Caco-2 (cell line): Measurements from ENCODE around the gene KRT35. TPM values are rescaled to one million over a fixed set of nuclear protein-coding genes. Genes with fewer than 3 reads are reported as not detected.

Experiments used
- BruUV-seq: library from RNA; stranded (reverse); fragments of 400-500 nt; replicated peaks from 2 replicates; lab custom pipeline; 2021; lab: Mats Ljungman, UMichigan
- CTCF ChIA-PET: fragments of 300-600 bp; sonication (Branson Sonifier 250); formaldehyde crosslinking; loops from one replicate; lab custom pipeline; 2022; ENCODE audit warnings: antibody characterized with exemption; lab: Charles Lee
- POLR2A ChIA-PET: fragments of 300-600 bp; sonication (Branson Sonifier 250); formaldehyde crosslinking; loops from one replicate; lab custom pipeline; 2022; ENCODE audit warnings: antibody characterized with exemption; lab: Charles Lee
- DNase-seq, 2 experiments: peaks; one replicate each; pipeline versions ENCODE4 v3.0.0 to v3.0.0-alpha.2; 2020 to 2022
- H3K27me3 ChIP-seq: replicated peaks from 2 replicates; pipeline ENCODE4 v1.6.0; 2011; ENCODE audit warnings: low read length; ENCODE audit not compliant: control insufficient read depth, insufficient read depth
- H3K36me3 ChIP-seq: 2 replicates; pipeline ENCODE4 v1.5.1; 2011; ENCODE audit warnings: low read length; ENCODE audit not compliant: control insufficient read depth, insufficient read depth
- H3K4me1 ChIP-seq: fragments of 250-450 bp; sonication (Bioruptor Pico); 2 replicates; pipeline ENCODE4 v1.5.1; 2020; ENCODE audit warnings: mild to moderate bottlenecking
- H3K4me3 ChIP-seq: 2 replicates; pipeline ENCODE4 v1.5.1; 2011; ENCODE audit warnings: low read depth, mild to moderate bottlenecking, control low read depth, low read length
- H3K9me3 ChIP-seq: fragments of 250-450 bp; sonication (Bioruptor Pico); 2 replicates; pipeline ENCODE4 v1.5.1; 2020; ENCODE audit warnings: mild to moderate bottlenecking, moderate library complexity
- H3K27ac Mint-ChIP-seq: one replicate; pipeline ENCODE4 v1.8.0; 2022; ENCODE audit warnings: mixed read lengths; ENCODE audit not compliant: unreplicated experiment
- H3K27me3 Mint-ChIP-seq: one replicate; pipeline ENCODE4 v1.8.0; 2022; ENCODE audit warnings: mixed read lengths; ENCODE audit not compliant: insufficient read depth, unreplicated experiment
- H3K36me3 Mint-ChIP-seq: one replicate; pipeline ENCODE4 v1.8.0; 2022; ENCODE audit warnings: mild to moderate bottlenecking, mixed read lengths; ENCODE audit not compliant: insufficient read depth, unreplicated experiment
- H3K4me1 Mint-ChIP-seq: one replicate; pipeline ENCODE4 v1.8.0; 2022; ENCODE audit warnings: low read depth, mixed read lengths; ENCODE audit not compliant: unreplicated experiment
- H3K4me3 Mint-ChIP-seq: one replicate; pipeline ENCODE4 v1.8.0; 2022; ENCODE audit warnings: mild to moderate bottlenecking, moderate library complexity, mixed read lengths; ENCODE audit not compliant: unreplicated experiment
- H3K9me3 Mint-ChIP-seq: one replicate; pipeline ENCODE4 v1.8.0; 2022; ENCODE audit warnings: mixed read lengths; ENCODE audit not compliant: unreplicated experiment
- intact Hi-C: fragments of 100-400 bp; cut with micrococcal nuclease; formaldehyde crosslinking; loops from one replicate; pipeline ENCODE4 v1.10.0; 2022; ENCODE audit not compliant: unreplicated experiment
- total RNA-seq: library from RNA; stranded (reverse); gene quantifications from 2 replicates; pipeline ENCODE4 v1.2.3, GENCODE V29; 2022
- TF ChIP-seq, protein P1 (sequence below), 2 experiments: fragments of 200-600 bp in 1 of 2; IDR thresholded peaks; 1 replicate in 1 of 2; 2 replicates in 1 of 2; pipeline versions ENCODE4 v1.5.1 to v1.8.0; 2011 to 2022; ENCODE audit warnings: antibody characterized with exemption in 1 of 2, control low read depth in 1 of 2, inconsistent platforms in 1 of 2, low read depth in 1 of 2, low read length in 1 of 2, mild to moderate bottlenecking in 1 of 2, moderate library complexity in 1 of 2; ENCODE audit not compliant: insufficient read depth in 1 of 2, severe bottlenecking in 1 of 2, unreplicated experiment in 1 of 2

The KRT35 gene
- total RNA-seq, 1 experiment from 2014 or later, result not detected

DNA sequence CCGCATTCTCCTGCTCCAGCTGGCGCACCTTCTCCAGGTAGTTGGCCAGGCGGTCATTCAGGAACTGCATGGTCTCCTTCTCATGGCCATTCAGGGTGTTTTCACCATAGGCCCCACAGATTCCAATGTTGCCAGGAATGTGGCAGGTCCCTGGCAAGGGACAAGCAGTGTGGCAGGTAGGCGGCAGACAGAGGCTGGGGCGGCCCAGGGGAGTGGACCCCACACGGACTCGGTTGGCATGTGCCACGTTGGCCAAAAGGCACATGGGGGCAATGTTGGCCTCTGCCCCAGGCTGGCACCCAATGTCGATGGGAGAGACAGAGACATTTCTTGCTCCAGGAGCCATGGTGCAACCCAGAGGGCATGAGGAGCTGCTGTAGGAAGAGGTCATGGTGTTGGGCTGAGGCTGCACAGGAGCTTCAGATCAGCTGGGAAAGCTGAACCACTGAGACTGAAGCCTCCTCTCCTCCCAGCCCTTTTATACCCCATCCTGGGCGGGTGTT is 40.4 kb downstream of the KRT35 start, which contains the start of gene KRT38:
KRT38 (minus strand) TSS at position 453 of the 503 bp plus-strand sequence; CDS start at position 391, 62 bp downstream.
- Mint-ChIP-seq H3K36me3 (no peaks in the 10 kb centered on the region), H3K9me3 (no peaks in the 10 kb centered on the region), H3K27me3 (peaks cover 3% of the 10 kb centered on the region), H3K27ac (no peak within 1 kb of the TSS), H3K4me1 (no peaks in the 10 kb centered on the region), H3K4me3 (no peak within 1 kb of the TSS)
- Histone ChIP-seq H3K27me3 (no peaks in the 10 kb centered on the region), H3K4me1 (no peaks in the 10 kb centered on the region), H3K36me3 (no peaks in the 10 kb centered on the region), H3K4me3 (no peak within 1 kb of the TSS), H3K9me3 (no peaks in the 10 kb centered on the region; the same call in 1 of the 2 replicates)
- no peak for DNase-seq
- TF ChIP-seq, protein P1, sequence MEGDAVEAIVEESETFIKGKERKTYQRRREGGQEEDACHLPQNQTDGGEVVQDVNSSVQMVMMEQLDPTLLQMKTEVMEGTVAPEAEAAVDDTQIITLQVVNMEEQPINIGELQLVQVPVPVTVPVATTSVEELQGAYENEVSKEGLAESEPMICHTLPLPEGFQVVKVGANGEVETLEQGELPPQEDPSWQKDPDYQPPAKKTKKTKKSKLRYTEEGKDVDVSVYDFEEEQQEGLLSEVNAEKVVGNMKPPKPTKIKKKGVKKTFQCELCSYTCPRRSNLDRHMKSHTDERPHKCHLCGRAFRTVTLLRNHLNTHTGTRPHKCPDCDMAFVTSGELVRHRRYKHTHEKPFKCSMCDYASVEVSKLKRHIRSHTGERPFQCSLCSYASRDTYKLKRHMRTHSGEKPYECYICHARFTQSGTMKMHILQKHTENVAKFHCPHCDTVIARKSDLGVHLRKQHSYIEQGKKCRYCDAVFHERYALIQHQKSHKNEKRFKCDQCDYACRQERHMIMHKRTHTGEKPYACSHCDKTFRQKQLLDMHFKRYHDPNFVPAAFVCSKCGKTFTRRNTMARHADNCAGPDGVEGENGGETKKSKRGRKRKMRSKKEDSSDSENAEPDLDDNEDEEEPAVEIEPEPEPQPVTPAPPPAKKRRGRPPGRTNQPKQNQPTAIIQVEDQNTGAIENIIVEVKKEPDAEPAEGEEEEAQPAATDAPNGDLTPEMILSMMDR (IDR thresholded peaks at IDR 0.05; ENCODE audit: insufficient read depth in 1 of 2, low read depth in 1 of 2, low read length in 1 of 2, severe bottlenecking in 1 of 2, unreplicated experiment in 1 of 2), result no peak
- intact Hi-C loops, result no loop called here
- ChIA-PET CTCF (no interaction called here), POLR2A (no interaction called here)
- no TSS peak for BruUV-seq

DNA sequence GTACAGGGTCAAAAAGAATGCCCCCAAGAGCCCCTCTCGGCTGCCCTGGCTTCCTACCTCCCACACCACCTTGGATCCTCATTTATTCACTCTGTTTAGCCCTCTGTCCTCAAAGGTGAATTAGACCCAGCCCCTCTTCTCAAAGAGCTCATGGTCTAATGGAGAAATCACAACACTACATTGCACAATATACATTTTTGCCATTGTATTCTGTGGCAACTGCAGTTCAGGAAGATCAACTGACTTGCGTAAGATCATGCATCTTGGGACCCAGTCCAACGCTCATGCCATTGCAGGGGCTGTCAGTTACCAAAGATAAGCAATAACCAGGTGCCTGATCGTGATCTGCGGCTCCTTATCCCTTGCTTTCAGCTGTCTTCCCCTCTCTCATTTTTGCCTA is 41.6 kb downstream of the KRT35 start:
- Histone ChIP-seq H3K4me3 (no peak overlapping the region), H3K36me3 (no peaks in the 10 kb centered on the region), H3K4me1 (no peaks in the 10 kb centered on the region), H3K9me3 (no peaks in the 10 kb centered on the region), H3K27me3 (no peaks in the 10 kb centered on the region)
- ChIA-PET CTCF (interaction anchor here (0.6 to 1.0 kb wide), 3 partner anchors 23 to 224 kb away, joined by 3 read pairs; no protein-coding TSS in a partner anchor), POLR2A (no interaction called here)
- Mint-ChIP-seq H3K4me3 (no peak overlapping the region), H3K4me1 (no peaks in the 10 kb centered on the region), H3K9me3 (no peaks in the 10 kb centered on the region), H3K27ac (no peak overlapping the region), H3K27me3 (peaks cover 3% of the 10 kb centered on the region), H3K36me3 (no peaks in the 10 kb centered on the region)
- TF ChIP-seq, protein P1 (IDR thresholded peaks at IDR 0.05; ENCODE audit: insufficient read depth in 1 of 2, low read depth in 1 of 2, low read length in 1 of 2, severe bottlenecking in 1 of 2, unreplicated experiment in 1 of 2), result no peak
- no TSS peak for BruUV-seq
- intact Hi-C loops, result no loop called here
- DNase-seq, result peak in 1 of 2 experiments; percentile 22

DNA sequence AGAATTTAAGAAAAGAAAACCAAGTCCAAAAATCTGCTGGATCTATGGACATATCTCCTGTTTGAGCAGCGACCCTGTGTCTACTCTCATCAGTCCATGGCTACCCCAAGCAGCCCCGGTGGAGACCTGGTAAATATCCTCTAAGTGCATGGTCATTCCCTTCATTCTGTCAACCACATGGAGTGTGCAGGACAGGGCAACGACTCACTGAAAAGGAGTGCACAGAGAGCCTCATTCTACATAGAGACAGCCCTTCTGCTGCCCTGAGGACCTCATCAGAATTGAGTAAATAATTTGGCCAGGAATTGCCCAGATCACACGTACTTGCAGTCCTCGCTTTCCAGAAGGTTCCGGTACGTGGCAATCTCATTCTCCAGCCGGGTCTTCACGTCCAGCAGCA is 43.2 kb downstream of the KRT35 start:
- TF ChIP-seq, protein P1 (IDR thresholded peaks at IDR 0.05; ENCODE audit: insufficient read depth in 1 of 2, low read depth in 1 of 2, low read length in 1 of 2, severe bottlenecking in 1 of 2, unreplicated experiment in 1 of 2), result no peak
- H3K9me3 ChIP-seq, result no peaks in the 10 kb centered on the region
- H3K36me3 ChIP-seq, result no peaks in the 10 kb centered on the region
- H3K4me1 ChIP-seq, result no peaks in the 10 kb centered on the region
- POLR2A ChIA-PET, result no interaction called here
- Mint-ChIP-seq H3K36me3 (no peaks in the 10 kb centered on the region), H3K4me3 (no peak overlapping the region), H3K27me3 (peaks cover 3% of the 10 kb centered on the region), H3K9me3 (no peaks in the 10 kb centered on the region), H3K4me1 (no peaks in the 10 kb centered on the region), H3K27ac (no peak overlapping the region)
- CTCF ChIA-PET, result no interaction called here
- no peak for DNase-seq
- BruUV-seq, result no TSS peak
- H3K27me3 ChIP-seq, result no peaks in the 10 kb centered on the region
- no peak overlapping the region for H3K4me3 ChIP-seq
- intact Hi-C loops, result no loop called here
